ENCODE results near the gene WWOX. TPM values are rescaled to one million over a fixed set of nuclear protein-coding genes. Genes with fewer than 3 reads are reported as not detected.

The WWOX gene
- total RNA-seq, 4 donors from 2014 or later = 76.8 to 102 (median 83.6) TPM

- DNase-seq (ENCODE audit: low spot score in 2 of 2) = no peak
- no peaks in the 10 kb centered on the region for H3K9me3 ChIP-seq
- TF ChIP-seq EP300 (IDR thresholded peaks at IDR 0.05) (no peak), POLR2A (IDR thresholded peaks at IDR 0.05) (no peak), CTCF (IDR thresholded peaks at IDR 0.05) (no peak)
- no peaks in the 10 kb centered on the region for H3K27me3 ChIP-seq
- H3K27ac ChIP-seq = no peak overlapping the region
- no peak overlapping the region for H3K4me3 ChIP-seq
- no peaks in the 10 kb centered on the region for H3K4me1 ChIP-seq
- H3K36me3 ChIP-seq = peaks cover 0 to 37% (median 0%) of the 10 kb centered on the region in 3 donors
- 87 to 92% methylated on average over 7 of the region's 7 CpGs for WGBS, 2 donors
Observed at GRCh38 chr16:78425891-78426510, 326.5 kb downstream of the WWOX start.

GRCh38 chr16:78428193-78428592 is 328.7 kb downstream of the WWOX start:
- Histone ChIP-seq H3K36me3 (peaks cover 0 to 48% (median 0%) of the 10 kb centered on the region in 3 donors), H3K27me3 (no peaks in the 10 kb centered on the region), H3K4me1 (no peaks in the 10 kb centered on the region), H3K4me3 (no peak overlapping the region), H3K9me3 (no peaks in the 10 kb centered on the region), H3K27ac (no peak overlapping the region)
- DNase-seq (ENCODE audit: low spot score in 2 of 2) = no peak
- 67 to 78% methylated on average over 3 of the region's 3 CpGs for WGBS, 2 donors
- TF ChIP-seq CTCF (IDR thresholded peaks at IDR 0.05) (no peak), POLR2A (IDR thresholded peaks at IDR 0.05) (no peak), EP300 (IDR thresholded peaks at IDR 0.05) (no peak)

- no peaks in the 10 kb centered on the region for H3K4me1 ChIP-seq
- 60 to 86% methylated on average over 4 of the region's 4 CpGs for WGBS, 2 donors
- TF ChIP-seq EP300 (IDR thresholded peaks at IDR 0.05) (no peak), CTCF (IDR thresholded peaks at IDR 0.05) (no peak), POLR2A (IDR thresholded peaks at IDR 0.05) (no peak)
- no peak for DNase-seq (ENCODE audit: low spot score in 2 of 2)
- H3K27ac ChIP-seq = no peak overlapping the region
- H3K27me3 ChIP-seq = no peaks in the 10 kb centered on the region
- H3K36me3 ChIP-seq = peaks cover 0 to 52% (median 0%) of the 10 kb centered on the region in 3 donors
- H3K9me3 ChIP-seq = no peaks in the 10 kb centered on the region
- no peak overlapping the region for H3K4me3 ChIP-seq
Observed at GRCh38 chr16:78430281-78430680, 330.8 kb downstream of the WWOX start.

GRCh38 chr16:78431004-78431670 is 331.7 kb downstream of the WWOX start:
- H3K4me1 ChIP-seq = no peaks in the 10 kb centered on the region
- H3K27ac ChIP-seq = no peak overlapping the region
- TF ChIP-seq CTCF (IDR thresholded peaks at IDR 0.05) (no peak), POLR2A (IDR thresholded peaks at IDR 0.05) (no peak), EP300 (IDR thresholded peaks at IDR 0.05) (no peak)
- H3K9me3 ChIP-seq = no peaks in the 10 kb centered on the region
- no peak overlapping the region for H3K4me3 ChIP-seq
- DNase-seq (ENCODE audit: low spot score in 2 of 2) = no peak
- 82 to 88% methylated on average over 6 of the region's 6 CpGs for WGBS, 2 donors
- H3K27me3 ChIP-seq = no peaks in the 10 kb centered on the region
- H3K36me3 ChIP-seq = peaks cover 0 to 52% (median 0%) of the 10 kb centered on the region in 3 donors

- DNase-seq (ENCODE audit: low spot score in 2 of 2) = no peak
- Histone ChIP-seq H3K27me3 (no peaks in the 10 kb centered on the region), H3K36me3 (peaks cover 0 to 47% (median 0%) of the 10 kb centered on the region in 3 donors), H3K4me3 (no peak overlapping the region), H3K9me3 (no peaks in the 10 kb centered on the region), H3K27ac (no peak overlapping the region), H3K4me1 (no peaks in the 10 kb centered on the region)
- 92 to 93% methylated on average over 3 of the region's 3 CpGs for WGBS, 2 donors
- no peak for TF ChIP-seq EP300 (IDR thresholded peaks at IDR 0.05)
- TF ChIP-seq POLR2A (IDR thresholded peaks at IDR 0.05) = no peak
- TF ChIP-seq CTCF (IDR thresholded peaks at IDR 0.05) = no peak
Observed at GRCh38 chr16:78431701-78432100, 332.2 kb downstream of the WWOX start.
